NCI-H524 (cell line): Measurements from ENCODE around the gene GPRC5A.
A peak's percentile ranks its signal among the peaks of the same experiment; 100 is the strongest.

Experiments used
- DNase-seq, 2 experiments: peaks; one replicate each; lab custom pipeline; 2025; lab: John Stamatoyannopoulos, UW

The GPRC5A gene

DNA sequence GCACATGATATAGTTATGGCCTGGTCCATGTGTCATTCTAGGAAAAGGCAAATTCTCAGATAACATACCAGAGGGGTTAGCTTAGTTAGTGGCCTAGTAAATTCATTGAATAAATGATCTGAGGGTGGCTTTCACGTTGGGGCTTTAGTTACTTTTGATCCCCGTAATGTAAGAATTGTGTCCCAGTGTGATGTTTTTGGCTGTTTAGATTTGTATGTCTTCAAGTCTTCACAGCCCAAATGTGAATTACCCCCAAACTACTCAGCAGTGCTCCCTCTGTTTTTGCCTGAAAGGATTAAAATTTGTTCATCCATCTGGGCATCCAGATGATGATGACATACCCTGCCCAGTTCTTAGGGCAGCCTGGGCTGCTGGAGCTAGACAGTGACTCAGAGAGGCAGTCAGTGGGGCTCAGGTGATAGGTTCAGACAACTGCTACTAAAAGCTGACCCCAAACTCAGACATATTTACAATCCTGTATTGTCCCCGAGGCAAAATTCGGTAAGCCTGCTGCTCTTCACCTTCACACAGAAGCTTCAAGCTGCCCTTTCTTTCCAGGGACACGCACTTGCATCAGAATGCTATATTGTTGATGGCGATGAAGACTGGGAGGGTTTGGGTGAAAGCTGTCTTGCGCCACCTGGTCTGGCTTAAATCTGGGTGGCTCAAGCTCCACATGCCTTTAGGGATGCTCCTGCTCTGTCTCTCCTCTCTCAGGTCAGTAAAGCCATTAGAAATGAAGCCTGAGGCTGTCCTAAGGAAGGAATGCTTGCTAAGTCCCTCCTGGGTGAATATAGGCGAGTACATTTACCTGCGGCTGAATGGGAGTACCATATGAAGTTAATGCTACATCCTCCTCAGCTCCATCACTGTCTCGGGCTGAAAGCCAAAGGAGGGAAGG lies 50.3 kb downstream of the GPRC5A start:
- DNase-seq, result peak; percentile 55 to 77

DNA sequence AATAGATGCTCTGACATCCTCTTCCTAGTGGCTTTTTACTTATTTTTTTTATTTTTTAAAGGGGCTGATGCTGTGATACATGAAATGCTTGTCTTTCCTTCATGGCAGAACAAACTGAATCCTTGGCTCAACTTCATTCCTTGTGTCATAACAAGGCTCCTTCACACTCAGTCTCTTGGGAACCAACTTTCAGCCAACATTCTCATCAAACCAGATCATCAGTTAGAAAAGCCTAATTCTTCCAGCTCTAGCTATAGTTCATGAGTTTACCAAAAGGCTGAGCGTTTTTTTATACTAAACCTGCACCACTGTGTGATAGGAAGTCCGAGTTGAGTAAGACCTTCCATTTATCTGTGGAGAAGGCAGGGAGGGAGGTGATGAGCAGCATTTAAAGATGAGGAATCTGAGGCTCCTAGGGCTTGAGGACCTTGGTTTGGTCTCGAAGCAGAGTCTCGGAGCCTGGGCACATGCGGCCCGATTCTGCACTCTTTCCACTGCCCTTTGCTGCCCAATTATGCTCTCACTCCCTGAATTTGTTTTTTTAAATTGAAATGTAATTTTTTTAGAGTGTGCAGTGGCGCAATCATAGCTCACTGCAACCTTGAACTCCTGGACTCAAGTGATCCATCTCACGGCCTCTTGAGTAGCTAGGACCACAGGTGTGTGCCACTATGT lies 52.4 kb downstream of the GPRC5A start:
- no peak for DNase-seq

DNA sequence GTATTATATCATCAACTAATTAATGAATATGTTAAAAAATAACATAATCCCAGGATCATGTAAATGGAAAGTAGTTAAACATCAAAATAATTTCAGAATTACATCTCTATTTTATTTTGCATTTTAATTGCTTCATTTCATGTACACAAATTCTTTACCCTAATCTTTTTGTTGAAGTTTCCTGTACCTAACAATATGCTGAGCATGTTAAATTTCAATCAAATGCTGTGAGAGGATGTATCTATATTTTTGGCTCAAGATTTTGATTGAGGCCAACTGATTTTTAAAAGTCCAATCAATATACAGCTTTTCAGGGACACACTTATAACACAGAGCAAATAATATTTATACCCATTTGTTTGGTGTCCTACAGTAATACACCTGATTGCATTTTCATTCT lies 54.2 kb downstream of the GPRC5A start:
- no peak for DNase-seq

DNA sequence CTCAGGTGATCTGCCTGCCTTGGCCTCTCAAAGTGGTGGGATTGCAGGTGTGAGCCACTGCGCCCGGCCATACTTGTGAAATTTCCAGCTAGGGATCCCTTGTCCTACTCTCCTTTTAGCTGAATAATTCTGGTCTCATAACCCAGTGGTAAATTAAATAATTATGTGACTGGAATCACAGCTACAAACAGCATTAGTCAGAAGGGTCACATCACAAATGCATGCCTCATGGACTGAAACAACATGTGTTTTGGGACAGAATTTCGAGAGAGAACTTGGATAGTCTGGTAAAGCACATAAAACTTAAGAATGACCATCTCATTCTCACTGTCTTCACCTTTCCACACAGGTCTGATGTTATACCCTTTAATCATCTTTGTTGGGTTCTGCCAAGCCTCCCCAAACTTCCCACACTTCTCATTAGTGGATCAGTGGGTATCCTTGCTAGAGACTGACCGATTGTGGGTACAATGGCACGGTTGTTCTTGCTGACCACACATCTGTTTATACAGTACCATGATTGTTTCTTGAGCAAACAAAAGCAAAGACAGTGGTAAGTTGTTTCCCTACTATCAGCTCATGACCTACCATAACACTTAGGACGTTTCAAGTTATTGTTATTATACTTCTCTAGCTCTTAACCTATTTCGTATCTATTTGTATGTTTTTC lies 55.5 kb downstream of the GPRC5A start:
- DNase-seq, result no peak

DNA sequence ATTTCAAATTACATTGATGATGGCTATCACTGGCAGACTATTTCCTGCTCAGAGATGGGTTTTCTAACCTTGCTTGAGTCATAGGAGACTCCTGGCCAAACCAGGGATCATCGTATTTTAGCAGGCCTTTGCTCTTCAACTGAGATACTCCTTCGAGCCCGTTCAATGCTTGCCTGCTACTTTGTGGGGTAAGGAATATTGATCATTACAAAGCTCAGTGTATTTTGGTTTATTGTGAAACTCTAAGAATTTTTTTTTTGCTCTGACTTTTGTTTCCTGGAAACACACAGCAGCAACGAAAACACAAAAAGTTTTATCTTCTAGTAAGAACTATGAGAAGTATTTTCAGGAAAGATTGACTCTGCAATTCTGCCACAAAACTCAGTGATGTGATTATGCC lies 56.5 kb downstream of the GPRC5A start:
- DNase-seq, result no peak

DNA sequence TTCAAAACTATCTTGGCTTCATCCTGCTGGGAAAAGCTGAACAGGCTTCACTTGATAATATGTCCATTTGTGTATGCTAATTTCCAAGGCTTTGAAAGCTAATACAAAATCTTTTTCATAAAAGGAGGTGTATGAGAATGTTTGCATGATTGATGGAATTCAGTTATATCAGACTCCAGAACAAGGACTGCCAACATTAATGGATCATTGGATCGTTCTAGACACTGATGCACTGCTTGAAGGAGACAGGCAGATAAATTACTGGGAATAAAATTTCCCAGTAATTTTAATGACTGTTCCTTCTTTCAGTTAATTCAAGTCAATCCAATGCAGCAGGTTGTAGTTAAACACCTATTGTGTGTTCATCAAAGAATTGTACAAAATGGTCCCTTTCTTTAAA lies 60.1 kb downstream of the GPRC5A start:
- DNase-seq, result no peak

DNA sequence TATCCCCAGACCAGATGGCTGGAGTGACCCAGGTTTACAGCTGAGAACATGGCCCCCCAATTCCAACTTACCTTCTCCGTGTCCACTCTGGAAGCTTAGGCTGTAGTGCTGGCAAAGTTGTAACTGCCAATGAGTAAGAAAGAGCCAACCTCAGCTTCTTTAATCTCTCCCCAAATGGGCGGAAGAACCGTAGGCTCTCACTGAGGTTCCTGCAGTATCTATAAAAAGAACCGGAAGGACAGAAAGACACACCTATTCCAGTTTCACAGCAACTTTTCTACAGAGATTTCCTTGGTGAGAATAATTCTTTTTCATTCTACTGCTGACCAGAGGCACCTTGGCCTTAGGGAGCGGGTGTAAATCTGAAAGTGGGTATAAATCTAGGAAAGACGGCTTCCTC lies 60.7 kb downstream of the GPRC5A start, which contains the start of gene GPRC5D:
GPRC5D (minus strand) TSS at position 135 of the 400 bp plus-strand sequence. CDS start 1,786 bp downstream, outside the sequence.
- no peak for DNase-seq

DNA sequence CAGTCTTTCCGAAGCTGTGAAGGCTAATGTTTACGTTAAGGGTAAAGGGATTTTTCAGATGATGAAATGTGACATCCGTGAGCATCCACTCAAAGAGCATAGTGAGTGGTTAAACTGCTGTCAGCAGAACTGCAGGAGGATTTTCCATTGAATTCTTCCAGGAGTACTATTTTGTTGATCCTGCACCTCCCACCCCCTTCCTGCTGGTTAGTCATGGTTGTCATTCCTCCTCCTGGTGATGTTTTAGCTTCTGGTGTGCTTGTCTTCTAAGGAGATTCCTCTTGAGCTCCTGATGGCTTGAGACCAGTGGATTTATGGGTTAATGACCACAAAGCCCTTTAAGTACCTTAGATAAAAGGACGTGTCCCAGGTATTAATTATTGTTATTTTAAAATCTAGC lies 63.0 kb downstream of the GPRC5A start:
- peak; percentile 41 to 67 for DNase-seq

DNA sequence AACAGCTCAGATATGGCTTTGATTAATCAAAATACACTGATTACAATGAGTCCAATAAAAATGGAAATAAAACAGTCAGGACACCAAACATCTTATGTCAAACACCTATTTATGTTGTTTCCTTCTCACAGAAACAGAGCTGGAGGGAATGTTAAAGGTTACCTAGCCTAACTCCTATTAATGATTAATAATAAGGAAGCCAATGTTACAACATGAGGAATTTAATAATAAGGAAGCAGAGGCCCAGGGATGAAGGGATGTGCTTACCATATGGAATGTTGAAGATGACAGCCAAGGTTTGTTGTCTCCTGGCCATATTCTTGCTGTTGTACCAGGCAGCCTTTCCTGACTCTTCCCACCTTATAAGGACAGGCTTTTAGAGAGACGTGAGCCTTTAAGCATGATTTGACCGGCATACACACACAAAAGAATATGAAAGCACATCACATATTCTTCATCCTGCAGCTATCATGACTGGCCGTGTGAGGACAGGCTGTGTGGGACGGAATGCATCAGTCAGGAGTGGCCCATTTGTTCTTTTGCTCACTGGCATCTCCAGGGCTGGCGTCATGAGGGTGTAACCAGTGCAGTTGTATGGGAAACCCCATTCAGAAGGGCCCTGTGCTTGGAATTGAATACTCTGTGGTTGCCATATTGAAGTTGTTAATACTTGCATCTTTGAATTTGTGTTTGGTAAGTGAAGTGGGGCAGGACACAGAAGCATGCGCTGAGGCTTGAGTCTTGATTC lies 63.7 kb downstream of the GPRC5A start:
- peak in 1 of 2 experiments; percentile 4 for DNase-seq

DNA sequence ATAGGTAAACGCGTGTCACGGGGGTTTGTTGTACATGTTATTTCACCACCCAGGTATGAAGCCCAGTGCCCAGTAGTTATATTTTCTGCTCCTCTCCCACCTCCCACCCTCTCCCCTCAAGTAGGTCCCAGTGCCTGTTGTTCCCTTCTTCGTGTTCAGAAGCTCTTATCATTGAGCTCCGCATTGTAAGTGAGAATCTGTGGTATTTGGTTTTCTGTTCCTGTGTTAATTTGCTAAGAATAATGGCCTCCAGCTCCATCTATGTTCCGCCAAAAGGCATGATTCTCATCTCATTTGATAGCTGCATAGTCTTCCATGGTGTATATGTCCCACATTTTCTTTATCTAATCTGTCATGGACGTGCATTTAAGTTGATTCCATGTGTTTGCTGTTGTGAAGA lies 67.5 kb downstream of the GPRC5A start:
- no peak for DNase-seq

DNA sequence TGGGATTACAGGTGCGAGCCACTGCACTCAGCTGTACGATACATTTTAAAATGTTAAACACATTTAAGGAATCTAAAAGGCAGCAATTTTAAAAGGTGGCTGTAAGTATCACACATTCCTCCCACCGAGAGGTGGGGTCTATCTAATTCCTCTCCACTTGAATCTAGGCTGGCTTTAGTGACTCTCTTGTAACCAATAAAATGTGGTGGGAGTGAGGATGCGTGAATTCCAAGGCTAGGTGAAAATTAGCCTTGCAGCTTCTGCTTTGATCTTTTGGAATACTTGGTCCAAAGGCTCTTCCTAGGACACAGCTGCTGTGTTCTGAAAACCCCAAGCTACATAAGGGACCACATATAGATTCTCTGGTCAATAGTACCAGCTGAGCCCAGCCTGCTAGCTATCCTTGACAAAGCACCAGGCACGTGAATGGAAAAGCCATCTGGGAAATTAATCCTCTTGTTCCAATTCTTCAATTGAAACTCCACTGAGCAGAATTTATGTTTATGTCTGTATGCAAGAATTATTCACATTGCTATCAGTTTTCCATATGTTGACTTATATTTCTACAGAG lies 69.4 kb downstream of the GPRC5A start:
- peak in 1 of 2 experiments; percentile 63 for DNase-seq

DNA sequence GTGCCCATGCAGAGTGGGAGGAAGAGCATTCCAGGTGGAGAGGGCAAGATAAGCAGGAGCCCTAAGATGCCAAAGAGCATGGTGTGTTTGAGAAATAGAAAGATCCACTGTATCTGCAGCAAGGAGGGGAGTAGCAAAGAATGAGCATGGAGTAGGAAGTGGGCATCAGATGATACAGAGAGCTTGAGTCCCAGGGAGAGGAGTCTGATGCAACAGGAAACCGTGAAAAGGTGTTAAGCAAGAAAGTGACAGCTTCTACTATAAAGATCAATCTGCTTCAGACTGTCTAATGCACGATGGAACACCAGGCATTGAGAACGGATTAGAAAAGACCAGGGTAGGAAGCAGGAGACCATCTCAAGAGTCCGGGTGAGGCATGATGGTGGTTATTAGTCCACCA lies 72.9 kb downstream of the GPRC5A start:
- no peak for DNase-seq

DNA sequence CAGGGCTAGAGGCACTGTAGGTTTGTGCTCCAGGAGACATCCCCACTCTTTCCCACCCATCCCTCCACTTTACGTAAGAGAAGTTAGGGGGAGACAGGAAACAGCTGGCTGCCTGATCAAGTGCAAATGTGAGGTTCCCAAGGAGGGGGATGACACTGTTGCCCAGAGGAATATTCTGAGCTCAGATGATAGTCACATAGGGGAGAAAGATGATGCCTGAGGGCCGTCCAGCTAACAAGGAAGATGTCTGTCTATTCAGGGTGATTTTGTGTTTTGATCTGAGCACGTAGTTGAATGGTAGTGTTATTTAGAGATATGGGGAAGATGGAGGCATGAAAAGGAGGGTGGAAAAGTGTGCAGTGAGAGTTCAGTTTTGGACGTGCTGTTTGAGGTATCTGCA lies 74.5 kb downstream of the GPRC5A start:
- no peak for DNase-seq
